T47D (cell line): ENCODE results near the gene BMPR1A.
A peak's percentile ranks its signal among the peaks of the same experiment; 100 is the strongest.
"Not testable (repeated sequence)": the region's sequence is repeated elsewhere in the genome, so short reads cannot be mapped to it uniquely, and the experiment has no call there.

ENCODE experiments used
- DNase-seq, 2 experiments: peaks; one replicate each; pipeline versions ENCODE4 v3.0.0 to v3.0.0-alpha.2; 2011 to 2012; ENCODE audit warnings: low read depth in 1 of 2, low spot score in 1 of 2
- JUND ChIP-seq: IDR thresholded peaks from 2 replicates; pipeline ENCODE4 v1.6.1; 2012; ENCODE audit warnings: low read depth
- in situ Hi-C: cut with HindIII; loops from 2 replicates; pipeline ENCODE4 v1.10.0; 2016; ENCODE audit warnings: low sequenced_read_pairs, low pct_unique_long_range_greater_than_20kb

Gene BMPR1A

GRCh38 chr10:86968994-86969355 is 212.6 kb downstream of the BMPR1A start:
- TF ChIP-seq JUND = no peak
- no peak for DNase-seq
- in situ Hi-C loops = no loop called here

GRCh38 chr10:86969421-86970041 is 213.1 kb downstream of the BMPR1A start:
- peak in 1 of 2 experiments; percentile 57 for DNase-seq
- TF ChIP-seq JUND = no peak
- in situ Hi-C loops = no loop called here

- DNase-seq = peak; percentile 81 to 86
- TF ChIP-seq JUND = no peak
- in situ Hi-C loops = no loop called here
Observed at GRCh38 chr10:86970162-86970981, 214.0 kb downstream of the BMPR1A start.

GRCh38 chr10:86970982-86971231 is 214.5 kb downstream of the BMPR1A start:
- no peak for TF ChIP-seq JUND
- in situ Hi-C loops = no loop called here
- no peak for DNase-seq

GRCh38 chr10:86971232-86971991 is 215.0 kb downstream of the BMPR1A start:
- in situ Hi-C loops = no loop called here
- DNase-seq = peak; percentile 80 to 93
- no peak for TF ChIP-seq JUND

- TF ChIP-seq JUND = no peak
- in situ Hi-C loops = no loop called here
- DNase-seq = no peak
Observed at GRCh38 chr10:86972613-86973380, 216.4 kb downstream of the BMPR1A start.

GRCh38 chr10:86974484-86974883 is 218.1 kb downstream of the BMPR1A start:
- TF ChIP-seq JUND = no peak
- no peak for DNase-seq
- in situ Hi-C loops = no loop called here

GRCh38 chr10:86976362-86977056 is 220.1 kb downstream of the BMPR1A start:
- in situ Hi-C loops = no loop called here
- DNase-seq = no peak
- no peak for TF ChIP-seq JUND

GRCh38 chr10:86978457-86978856 is 222.0 kb downstream of the BMPR1A start:
- DNase-seq, in situ Hi-C loops: not testable (repeated sequence)

GRCh38 chr10:86979296-86979818 is 222.9 kb downstream of the BMPR1A start:
- TF ChIP-seq JUND = no peak
- no peak for DNase-seq
- in situ Hi-C loops = no loop called here

GRCh38 chr10:86979977-86980448 is 223.6 kb downstream of the BMPR1A start:
- in situ Hi-C loops = no loop called here
- TF ChIP-seq JUND = no peak
- DNase-seq = no peak

- in situ Hi-C loops, DNase-seq: not testable (repeated sequence)
Observed at GRCh38 chr10:86981020-86981419, 224.6 kb downstream of the BMPR1A start.
